ENCODE data around the gene CLDN1. TPM values are rescaled to one million over a fixed set of nuclear protein-coding genes. Genes with fewer than 3 reads are reported as not detected.

CLDN1 gene
- total RNA-seq, 3 donors from 2014 or later: 0.43 to 2.1 (median 0.66) TPM

- ATAC-seq (no peak), DNase-seq (no peak)
- H3K36me3 Mint-ChIP-seq (ENCODE audit: insufficient read depth): no peaks in the 10 kb centered on the region
- no peaks in the 10 kb centered on the region for H3K9me3 Mint-ChIP-seq
- peaks cover 26% of the 10 kb centered on the region for H3K27me3 Mint-ChIP-seq (ENCODE audit: low read depth)
- peak overlapping the region; percentile 72 for H3K4me3 Mint-ChIP-seq
- peaks cover 37% of the 10 kb centered on the region for H3K4me1 Mint-ChIP-seq (ENCODE audit: low read depth)
These were observed 1.5 kb downstream of the CLDN1 start for GRCh38 chr3:190320594-190321362.

- peak overlapping the region; percentile 40 for H3K4me3 Mint-ChIP-seq
- no peaks in the 10 kb centered on the region for H3K36me3 Mint-ChIP-seq (ENCODE audit: insufficient read depth)
- H3K4me1 Mint-ChIP-seq (ENCODE audit: low read depth): peaks cover 37% of the 10 kb centered on the region
- no peaks in the 10 kb centered on the region for H3K9me3 Mint-ChIP-seq
- DNase-seq (peak; percentile 36), ATAC-seq (peak; percentile 68 to 84)
- H3K27me3 Mint-ChIP-seq (ENCODE audit: low read depth): peaks cover 26% of the 10 kb centered on the region
These were observed 2.6 kb downstream of the CLDN1 start for GRCh38 chr3:190319660-190320059.

DNA sequence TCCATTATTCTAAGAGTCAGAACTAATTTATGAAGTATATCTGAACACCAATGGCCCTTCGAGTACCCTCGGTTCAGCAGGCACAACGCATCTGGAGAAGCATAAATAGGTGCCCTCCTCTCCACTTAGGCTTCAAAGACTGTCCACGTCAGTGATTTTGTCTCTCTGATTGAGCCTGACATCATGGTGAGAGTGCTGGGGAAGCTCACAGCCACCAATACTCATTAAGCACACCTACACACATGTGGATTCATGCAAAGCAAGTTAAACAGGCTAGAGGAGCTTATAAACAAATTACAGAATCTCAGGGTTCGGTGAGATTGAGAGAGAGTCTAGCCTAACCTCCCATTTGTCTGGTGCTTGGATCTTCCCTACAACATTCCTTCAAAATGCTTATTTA is 3.6 kb downstream of the CLDN1 start:
- peaks cover 37% of the 10 kb centered on the region for H3K4me1 Mint-ChIP-seq (ENCODE audit: low read depth)
- no peak for DNase-seq
- H3K4me3 Mint-ChIP-seq: peak overlapping the region; percentile 4
- no peaks in the 10 kb centered on the region for H3K9me3 Mint-ChIP-seq
- H3K27me3 Mint-ChIP-seq (ENCODE audit: low read depth): peaks cover 23% of the 10 kb centered on the region
- ATAC-seq: peak in 1 of 2 donors; percentile 22
- H3K36me3 Mint-ChIP-seq (ENCODE audit: insufficient read depth): no peaks in the 10 kb centered on the region

GRCh38 chr3:190314741-190315140 is 7.5 kb downstream of the CLDN1 start:
- H3K27me3 Mint-ChIP-seq (ENCODE audit: low read depth): peaks cover 3% of the 10 kb centered on the region
- DNase-seq (no peak), ATAC-seq (no peak)
- no peak overlapping the region for H3K4me3 Mint-ChIP-seq
- H3K36me3 Mint-ChIP-seq (ENCODE audit: insufficient read depth): no peaks in the 10 kb centered on the region
- H3K9me3 Mint-ChIP-seq: no peaks in the 10 kb centered on the region
- peaks cover 19% of the 10 kb centered on the region for H3K4me1 Mint-ChIP-seq (ENCODE audit: low read depth)

DNA sequence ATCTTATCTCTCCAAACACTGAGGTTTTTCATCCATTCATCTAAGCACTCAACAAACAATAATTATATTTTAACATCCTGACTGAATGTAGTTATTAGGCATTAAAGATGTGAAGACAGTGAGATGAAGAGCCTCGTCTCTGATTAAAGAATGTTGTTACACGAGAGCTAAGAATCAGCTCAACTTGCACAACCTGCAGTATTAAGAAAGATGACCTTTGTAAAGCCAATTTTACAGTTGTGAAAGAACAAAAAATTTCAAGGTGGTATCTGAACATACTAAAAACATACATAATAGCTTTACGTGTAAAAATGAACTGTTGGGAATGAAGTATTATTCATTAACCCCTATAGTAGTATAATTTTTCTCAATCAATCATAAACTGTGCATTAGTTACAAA is 12.8 kb downstream of the CLDN1 start:
- ATAC-seq (no peak), DNase-seq (no peak)
- Mint-ChIP-seq H3K36me3 (ENCODE audit: insufficient read depth) (no peaks in the 10 kb centered on the region), H3K9me3 (no peaks in the 10 kb centered on the region), H3K4me1 (ENCODE audit: low read depth) (peaks cover 22% of the 10 kb centered on the region), H3K27me3 (ENCODE audit: low read depth) (no peaks in the 10 kb centered on the region), H3K4me3 (no peak overlapping the region)

GRCh38 chr3:190308154-190308553 is 14.1 kb downstream of the CLDN1 start:
- DNase-seq: no peak
- H3K9me3 Mint-ChIP-seq: no peaks in the 10 kb centered on the region

GRCh38 chr3:190307164-190307545 is 15.1 kb downstream of the CLDN1 start:
- no peak for ATAC-seq
- Mint-ChIP-seq H3K9me3 (no peaks in the 10 kb centered on the region), H3K36me3 (ENCODE audit: insufficient read depth) (no peaks in the 10 kb centered on the region), H3K4me3 (no peak overlapping the region), H3K4me1 (ENCODE audit: low read depth) (peaks cover 22% of the 10 kb centered on the region), H3K27me3 (ENCODE audit: low read depth) (no peaks in the 10 kb centered on the region)
- no peak for DNase-seq

More at GRCh38 chr3:190308154-190308553, 14.1 kb downstream of the CLDN1 start:
- H3K27me3 Mint-ChIP-seq (ENCODE audit: low read depth): no peaks in the 10 kb centered on the region
- ATAC-seq: no peak
- peaks cover 22% of the 10 kb centered on the region for H3K4me1 Mint-ChIP-seq (ENCODE audit: low read depth)
- H3K4me3 Mint-ChIP-seq: no peak overlapping the region
- no peaks in the 10 kb centered on the region for H3K36me3 Mint-ChIP-seq (ENCODE audit: insufficient read depth)

GRCh38 chr3:190306513-190307163 is 15.6 kb downstream of the CLDN1 start:
- Mint-ChIP-seq H3K36me3 (ENCODE audit: insufficient read depth) (no peaks in the 10 kb centered on the region), H3K9me3 (no peaks in the 10 kb centered on the region), H3K27me3 (ENCODE audit: low read depth) (no peaks in the 10 kb centered on the region), H3K4me1 (ENCODE audit: low read depth) (peaks cover 27% of the 10 kb centered on the region), H3K4me3 (peak overlapping the region; percentile 0)
- ATAC-seq (peak; percentile 96 to 97), DNase-seq (no peak)

DNA sequence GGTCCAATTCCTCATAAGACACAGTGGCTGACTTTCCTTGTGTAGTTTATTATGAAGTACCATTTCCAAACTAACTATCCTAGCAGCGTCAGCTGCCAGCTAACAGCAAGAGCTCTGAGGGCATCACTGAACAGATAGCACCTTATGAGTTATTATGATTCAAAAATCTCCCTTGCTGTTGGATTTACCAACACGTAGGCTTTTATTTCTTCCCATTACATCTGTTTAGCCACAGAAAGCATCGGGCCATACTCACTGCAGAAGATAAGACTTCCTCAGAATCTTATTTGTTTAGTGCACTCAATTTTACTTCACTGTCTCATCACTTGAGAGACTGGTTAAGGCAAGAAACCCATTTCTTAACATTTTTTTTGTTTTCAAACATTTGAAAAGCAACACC is 16.2 kb downstream of the CLDN1 start:
- no peak for DNase-seq
- H3K4me3 Mint-ChIP-seq: no peak overlapping the region
- H3K9me3 Mint-ChIP-seq: no peaks in the 10 kb centered on the region
- no peaks in the 10 kb centered on the region for H3K36me3 Mint-ChIP-seq (ENCODE audit: insufficient read depth)
- H3K4me1 Mint-ChIP-seq (ENCODE audit: low read depth): peaks cover 30% of the 10 kb centered on the region
- no peak for ATAC-seq
- no peaks in the 10 kb centered on the region for H3K27me3 Mint-ChIP-seq (ENCODE audit: low read depth)

DNA sequence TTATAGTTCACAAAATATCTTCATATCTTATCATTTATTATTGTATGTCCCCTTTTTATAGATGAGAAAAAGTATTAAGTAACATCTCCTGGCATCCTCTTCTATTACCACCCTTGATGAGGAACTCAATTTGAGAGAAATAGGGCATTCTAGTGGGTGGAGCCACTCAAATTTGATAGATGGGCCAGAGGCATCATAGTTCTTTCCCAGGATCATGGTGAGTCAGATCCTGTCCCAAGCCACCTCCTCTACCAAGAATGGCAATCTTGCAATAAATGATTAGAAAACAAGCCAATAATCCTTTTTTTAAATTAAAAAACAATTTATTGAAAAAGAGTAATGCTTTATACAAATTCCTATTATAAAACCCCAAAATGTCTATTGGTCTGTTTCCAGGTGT is 16.8 kb downstream of the CLDN1 start:
- Mint-ChIP-seq H3K27me3 (ENCODE audit: low read depth) (no peaks in the 10 kb centered on the region), H3K4me3 (no peak overlapping the region), H3K36me3 (ENCODE audit: insufficient read depth) (no peaks in the 10 kb centered on the region), H3K4me1 (ENCODE audit: low read depth) (peaks cover 30% of the 10 kb centered on the region), H3K9me3 (no peaks in the 10 kb centered on the region)
- ATAC-seq: no peak
- DNase-seq: no peak

- ATAC-seq: no peak
- Mint-ChIP-seq H3K36me3 (ENCODE audit: insufficient read depth) (no peaks in the 10 kb centered on the region), H3K9me3 (no peaks in the 10 kb centered on the region), H3K4me1 (ENCODE audit: low read depth) (peaks cover 30% of the 10 kb centered on the region), H3K27me3 (ENCODE audit: low read depth) (no peaks in the 10 kb centered on the region), H3K4me3 (no peak overlapping the region)
- DNase-seq: no peak
These were observed 18.4 kb downstream of the CLDN1 start for GRCh38 chr3:190303884-190304283.

GRCh38 chr3:190302212-190302867 is 19.9 kb downstream of the CLDN1 start:
- Mint-ChIP-seq H3K4me3 (peak overlapping the region; percentile 17), H3K27me3 (ENCODE audit: low read depth) (no peaks in the 10 kb centered on the region), H3K9me3 (no peaks in the 10 kb centered on the region), H3K4me1 (ENCODE audit: low read depth) (peaks cover 27% of the 10 kb centered on the region), H3K36me3 (ENCODE audit: insufficient read depth) (no peaks in the 10 kb centered on the region)
- ATAC-seq: no peak
- no peak for DNase-seq

DNA sequence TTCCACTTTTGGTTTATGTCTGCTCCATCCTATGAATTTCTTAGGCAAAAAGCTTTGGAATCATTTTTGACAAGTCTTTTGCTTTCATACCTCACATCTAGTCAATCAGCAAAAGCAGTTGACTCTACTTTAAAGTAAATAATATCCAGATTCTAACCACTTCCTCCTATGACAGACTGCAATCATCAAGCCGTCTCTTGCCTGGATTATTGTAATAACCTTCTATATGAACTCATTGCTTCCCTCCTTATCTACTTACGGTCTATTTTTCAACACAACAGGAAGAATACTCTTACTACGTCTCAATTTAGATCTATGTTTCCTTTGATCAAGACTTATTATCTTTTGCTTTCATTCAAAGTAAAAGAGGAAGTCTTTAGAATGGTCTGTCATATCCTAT is 20.7 kb downstream of the CLDN1 start:
- peaks cover 20% of the 10 kb centered on the region for H3K4me1 Mint-ChIP-seq (ENCODE audit: low read depth)
- no peaks in the 10 kb centered on the region for H3K27me3 Mint-ChIP-seq (ENCODE audit: low read depth)
- peak; percentile 41 to 55 for ATAC-seq
- H3K4me3 Mint-ChIP-seq: peak overlapping the region; percentile 8
- H3K9me3 Mint-ChIP-seq: no peaks in the 10 kb centered on the region
- no peaks in the 10 kb centered on the region for H3K36me3 Mint-ChIP-seq (ENCODE audit: insufficient read depth)
- no peak for DNase-seq

- Mint-ChIP-seq H3K9me3 (no peaks in the 10 kb centered on the region), H3K27me3 (ENCODE audit: low read depth) (peaks cover 2% of the 10 kb centered on the region), H3K4me1 (ENCODE audit: low read depth) (peaks cover 11% of the 10 kb centered on the region), H3K36me3 (ENCODE audit: insufficient read depth) (no peaks in the 10 kb centered on the region), H3K4me3 (no peak overlapping the region)
- ATAC-seq: no peak
- DNase-seq: no peak
These were observed 22.3 kb downstream of the CLDN1 start for GRCh38 chr3:190299969-190300368.

DNA sequence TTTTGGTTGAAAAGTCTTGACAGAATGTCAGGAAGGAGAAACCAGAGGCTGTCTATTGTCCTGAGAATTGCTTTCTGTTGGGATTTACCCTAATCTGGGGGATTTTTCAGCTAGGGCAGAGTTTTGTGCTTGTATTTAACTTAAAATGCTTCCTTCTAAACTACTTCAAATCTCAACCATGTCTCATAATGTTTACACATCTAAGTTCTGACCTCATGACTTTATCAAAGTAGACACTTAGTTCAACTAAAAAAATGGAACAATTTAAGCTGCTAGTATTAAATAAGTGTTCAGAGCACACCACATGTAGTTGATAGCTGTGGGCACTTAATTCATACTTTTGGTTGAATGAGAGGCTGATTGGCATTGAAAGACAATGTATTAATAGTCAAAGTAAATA is 28.2 kb downstream of the CLDN1 start:
- DNase-seq (no peak), ATAC-seq (no peak)
- H3K4me3 Mint-ChIP-seq: no peak overlapping the region
- peaks cover 11% of the 10 kb centered on the region for H3K9me3 Mint-ChIP-seq
- no peaks in the 10 kb centered on the region for H3K4me1 Mint-ChIP-seq (ENCODE audit: low read depth)
- H3K27me3 Mint-ChIP-seq (ENCODE audit: low read depth): peaks cover 4% of the 10 kb centered on the region
- H3K36me3 Mint-ChIP-seq (ENCODE audit: insufficient read depth): no peaks in the 10 kb centered on the region

Measured in activated T-cell treated with anti-CD3 and anti-CD28 coated beads, Interleukin-2, amount 50 U/mL, for 4 hours (primary cell).